ENCODE data around the gene CCNG1. TPM values are rescaled to one million over a fixed set of nuclear protein-coding genes. Genes with fewer than 3 reads are reported as not detected.

The CCNG1 gene
- total RNA-seq, 1 donor from 2014 or later: 71.2 TPM

DNA sequence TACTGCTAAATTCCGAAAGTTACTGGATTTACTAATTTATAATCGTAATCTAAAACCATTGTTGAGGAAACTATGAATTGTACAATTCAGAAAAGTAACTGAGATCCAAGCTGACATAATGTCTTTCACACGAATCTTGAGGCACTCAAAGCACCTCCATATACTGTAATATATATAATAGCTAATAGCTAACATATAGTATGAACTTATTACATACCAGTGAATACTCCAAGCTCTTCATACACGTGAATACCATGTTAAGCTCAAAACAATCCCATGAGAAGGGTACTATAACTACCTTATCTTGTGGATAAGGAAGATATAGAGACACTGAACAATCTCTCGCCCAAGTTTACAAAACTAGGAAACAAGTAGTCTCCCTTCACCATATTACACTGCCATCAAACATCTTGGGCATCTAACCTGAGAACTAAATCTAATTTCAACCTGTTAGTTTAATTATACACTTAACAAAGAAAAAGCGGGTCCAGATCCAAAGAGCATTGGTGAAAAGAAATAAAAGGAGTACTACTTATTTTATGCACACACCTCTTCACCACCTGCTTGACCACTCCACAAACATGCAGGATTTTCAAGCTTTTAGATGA lies 21.5 kb downstream of the CCNG1 start:
- peak overlapping the region; percentile 97 for H3K4me3 Mint-ChIP-seq
- H3K9me3 Mint-ChIP-seq: no peaks in the 10 kb centered on the region
- no peak for DNase-seq
- ChIA-PET POLR2A (interaction anchor here (1.3 to 5.1 kb wide), 6 partner anchors 10 to 455 kb away, joined by 3 to 159 read pairs (median 16); partner anchors contain the start of genes CCNG1 and MAT2B), CTCF (interaction anchor here (0.8 to 3.5 kb wide), 5 partner anchors 18 to 46 kb away, joined by 3 to 13 read pairs (median 7); partner anchors contain the start of genes CCNG1 and MAT2B)
- peak overlapping the region; percentile 100 for H3K27ac Mint-ChIP-seq
- TF ChIP-seq, protein P1, sequence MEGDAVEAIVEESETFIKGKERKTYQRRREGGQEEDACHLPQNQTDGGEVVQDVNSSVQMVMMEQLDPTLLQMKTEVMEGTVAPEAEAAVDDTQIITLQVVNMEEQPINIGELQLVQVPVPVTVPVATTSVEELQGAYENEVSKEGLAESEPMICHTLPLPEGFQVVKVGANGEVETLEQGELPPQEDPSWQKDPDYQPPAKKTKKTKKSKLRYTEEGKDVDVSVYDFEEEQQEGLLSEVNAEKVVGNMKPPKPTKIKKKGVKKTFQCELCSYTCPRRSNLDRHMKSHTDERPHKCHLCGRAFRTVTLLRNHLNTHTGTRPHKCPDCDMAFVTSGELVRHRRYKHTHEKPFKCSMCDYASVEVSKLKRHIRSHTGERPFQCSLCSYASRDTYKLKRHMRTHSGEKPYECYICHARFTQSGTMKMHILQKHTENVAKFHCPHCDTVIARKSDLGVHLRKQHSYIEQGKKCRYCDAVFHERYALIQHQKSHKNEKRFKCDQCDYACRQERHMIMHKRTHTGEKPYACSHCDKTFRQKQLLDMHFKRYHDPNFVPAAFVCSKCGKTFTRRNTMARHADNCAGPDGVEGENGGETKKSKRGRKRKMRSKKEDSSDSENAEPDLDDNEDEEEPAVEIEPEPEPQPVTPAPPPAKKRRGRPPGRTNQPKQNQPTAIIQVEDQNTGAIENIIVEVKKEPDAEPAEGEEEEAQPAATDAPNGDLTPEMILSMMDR (IDR thresholded peaks at IDR 0.05): no peak
- H3K27me3 Mint-ChIP-seq: no peaks in the 10 kb centered on the region
- H3K4me1 Mint-ChIP-seq: peaks cover 42% of the 10 kb centered on the region
- intact Hi-C loops (cut with micrococcal nuclease): no loop called here
- no peak for ATAC-seq (ENCODE audit: low read depth)
- H3K36me3 Mint-ChIP-seq (ENCODE audit: low read depth): peaks cover 32% of the 10 kb centered on the region

DNA sequence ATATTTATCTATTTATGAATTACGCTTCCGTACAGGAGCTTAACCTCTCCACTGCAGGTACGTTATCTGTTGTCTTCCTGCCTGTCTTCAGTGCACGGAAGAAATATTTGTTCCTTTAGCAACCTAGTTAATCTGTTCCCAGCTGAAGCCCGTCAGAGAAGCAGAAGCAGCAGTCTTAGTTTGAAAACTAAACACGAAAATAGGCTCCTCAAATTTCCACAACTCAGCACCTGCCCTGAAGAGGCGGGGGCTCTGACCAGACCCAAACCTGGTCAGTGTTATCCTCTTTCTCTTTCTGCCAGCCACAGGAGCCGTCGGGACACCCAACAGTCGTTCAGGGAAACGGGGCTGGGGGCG lies 22.0 kb downstream of the CCNG1 start:
- Mint-ChIP-seq H3K4me1 (peaks cover 42% of the 10 kb centered on the region), H3K27ac (peak overlapping the region; percentile 100), H3K36me3 (ENCODE audit: low read depth) (peaks cover 30% of the 10 kb centered on the region), H3K4me3 (peak overlapping the region; percentile 97), H3K27me3 (no peaks in the 10 kb centered on the region), H3K9me3 (no peaks in the 10 kb centered on the region)
- TF ChIP-seq, protein P1 (IDR thresholded peaks at IDR 0.05): no peak
- ATAC-seq (ENCODE audit: low read depth) (no peak), DNase-seq (no peak)
- POLR2A ChIA-PET: interaction anchor here (1.0 to 5.1 kb wide), 9 partner anchors 9 to 457 kb away, joined by 3 to 159 read pairs (median 7); partner anchors contain the start of genes CCNG1 and MAT2B
- CTCF ChIA-PET: interaction anchor here (0.8 to 3.5 kb wide), 6 partner anchors 14 to 46 kb away, joined by 3 to 13 read pairs (median 6); partner anchors contain the start of genes CCNG1 and MAT2B
- intact Hi-C loops (cut with micrococcal nuclease): no loop called here

DNA sequence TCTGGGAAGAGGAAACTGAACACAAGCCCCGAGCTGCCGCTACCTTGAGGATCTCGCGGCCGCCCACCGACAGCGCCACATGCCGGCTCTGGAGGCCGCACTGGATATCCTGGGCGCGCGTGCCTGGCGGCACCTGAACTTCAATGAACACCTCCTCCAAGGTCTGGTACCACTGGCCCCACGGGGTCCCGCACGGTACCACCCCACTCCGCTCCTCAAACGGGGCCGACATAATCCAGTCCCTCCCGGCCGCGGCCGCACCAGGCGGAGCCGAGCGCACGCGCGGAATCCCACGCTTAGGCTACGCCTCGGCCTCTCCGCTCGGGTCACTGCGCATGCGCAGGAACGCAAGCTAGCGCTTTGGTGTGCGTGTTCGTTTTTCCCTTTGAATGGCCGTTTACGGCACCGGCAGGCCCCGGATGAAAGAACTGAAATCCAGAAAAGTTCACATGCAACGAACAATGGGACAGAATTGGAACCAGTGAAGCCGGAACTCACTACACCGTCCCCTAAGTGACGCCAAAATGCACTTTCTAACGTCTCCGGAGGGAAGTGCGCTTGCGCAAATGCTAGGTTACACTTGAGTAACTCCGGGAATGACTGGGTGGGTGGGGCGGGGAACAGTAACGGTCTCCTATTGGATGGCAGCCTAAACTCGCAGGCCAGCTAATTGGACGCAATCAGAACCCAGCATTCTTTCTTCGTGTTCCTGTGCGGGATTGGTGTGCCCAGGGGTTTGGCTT lies 22.6 kb downstream of the CCNG1 start, which contains the start of gene NUDCD2:
Gene NUDCD2, minus strand, starts transcription at position 284 of the 743 bp plus-strand sequence. Its CDS starts 52 bp downstream, at position 232.
- ChIA-PET POLR2A (interaction anchor here (0.6 to 5.1 kb wide), 13 partner anchors 9 to 456 kb away, joined by 3 to 159 read pairs (median 7); partner anchors contain the start of genes CCNG1 and MAT2B), CTCF (interaction anchor here (0.9 to 3.5 kb wide), 6 partner anchors 13 to 45 kb away, joined by 4 to 13 read pairs (median 6); partner anchors contain the start of genes CCNG1 and MAT2B)
- H3K27me3 Mint-ChIP-seq: no peaks in the 10 kb centered on the region
- peak within 1 kb of the TSS; percentile 100 for H3K27ac Mint-ChIP-seq
- H3K36me3 Mint-ChIP-seq (ENCODE audit: low read depth): peaks cover 24% of the 10 kb centered on the region
- H3K4me1 Mint-ChIP-seq: peaks cover 42% of the 10 kb centered on the region
- ATAC-seq (ENCODE audit: low read depth) (peak; percentile 87), DNase-seq (peak; percentile 96)
- intact Hi-C loops (cut with micrococcal nuclease): loop anchor here (1.0 to 10.0 kb wide), 4 partner anchors 23 to 455 kb away; partner anchors contain the start of genes CCNG1 and MAT2B
- TF ChIP-seq, protein P1 (IDR thresholded peaks at IDR 0.05): no peak
- H3K4me3 Mint-ChIP-seq: peak within 1 kb of the TSS; percentile 97
- no peaks in the 10 kb centered on the region for H3K9me3 Mint-ChIP-seq

GRCh38 chr5:163460562-163461171 lies 23.3 kb downstream of the CCNG1 start, which contains the start of gene HMMR:
TSS of gene HMMR (plus strand) at chr5:163460632. CDS start at chr5:163460693, 61 bp downstream.
- intact Hi-C loops (cut with micrococcal nuclease): loop anchor here (1.0 to 10.0 kb wide), 4 partner anchors 23 to 455 kb away; partner anchors contain the start of genes CCNG1 and MAT2B
- ATAC-seq (ENCODE audit: low read depth) (no peak), DNase-seq (no peak)
- CTCF ChIA-PET: interaction anchor here (0.9 to 3.5 kb wide), 5 partner anchors 12 to 45 kb away, joined by 4 to 13 read pairs (median 7); partner anchors contain the start of genes CCNG1 and MAT2B
- TF ChIP-seq, protein P1 (IDR thresholded peaks at IDR 0.05): no peak
- peaks cover 42% of the 10 kb centered on the region for H3K4me1 Mint-ChIP-seq
- H3K27me3 Mint-ChIP-seq: no peaks in the 10 kb centered on the region
- H3K27ac Mint-ChIP-seq: peak within 1 kb of the TSS; percentile 100
- POLR2A ChIA-PET: interaction anchor here (0.6 to 5.1 kb wide), 12 partner anchors 10 to 456 kb away, joined by 3 to 159 read pairs (median 8); partner anchors contain the start of genes CCNG1 and MAT2B
- H3K36me3 Mint-ChIP-seq (ENCODE audit: low read depth): peaks cover 20% of the 10 kb centered on the region
- H3K4me3 Mint-ChIP-seq: peak within 1 kb of the TSS; percentile 97
- no peaks in the 10 kb centered on the region for H3K9me3 Mint-ChIP-seq
